Mucosa of rectum (tissue), 2 donors: ENCODE measurements around the gene SART3.
"Not testable (repeated sequence)": the region's sequence is repeated elsewhere in the genome, so short reads cannot be mapped to it uniquely, and the experiment has no call there.

Experiments
- H3K27ac ChIP-seq, 2 donors: one replicate each; pipeline ENCODE4 v1.7.0; 2013; ENCODE audit warnings: inconsistent platforms in 2 of 2, low read depth in 2 of 2, low read length in 2 of 2
- H3K27me3 ChIP-seq, 2 donors: one replicate each; pipeline ENCODE4 v1.7.0; 2013; ENCODE audit warnings: low read length in 2 of 2; ENCODE audit not compliant: control insufficient read depth in 2 of 2, insufficient read depth in 2 of 2
- H3K36me3 ChIP-seq, 2 donors: one replicate each; pipeline ENCODE4 v1.7.0; 2013; ENCODE audit warnings: low read length in 2 of 2; ENCODE audit not compliant: control insufficient read depth in 2 of 2, insufficient read depth in 2 of 2
- H3K4me1 ChIP-seq, 2 donors: one replicate each; pipeline ENCODE4 v1.7.0; 2013; ENCODE audit warnings: low read length in 2 of 2, mild to moderate bottlenecking in 1 of 2; ENCODE audit not compliant: control insufficient read depth in 2 of 2, insufficient read depth in 2 of 2
- H3K4me3 ChIP-seq, 2 donors: one replicate each; pipeline ENCODE4 v1.7.0; 2013; ENCODE audit warnings: low read length in 2 of 2
- H3K9ac ChIP-seq, 2 donors: one replicate each; pipeline ENCODE4 v1.7.0; 2013; ENCODE audit warnings: low read length in 2 of 2, low read depth in 1 of 2, mild to moderate bottlenecking in 1 of 2
- H3K9me3 ChIP-seq, 2 donors: one replicate each; pipeline ENCODE4 v1.7.0; 2013; ENCODE audit warnings: low read length in 2 of 2; ENCODE audit not compliant: control insufficient read depth in 2 of 2
- donor health status: healthy.
- donor health status: Normal muscosa, but diverticular disease.

Gene SART3

GRCh38 chr12:108562348-108563135 is 1.6 kb upstream of the SART3 start, which contains the start of gene ISCU:
ISCU (plus strand) TSS chr12:108562596; CDS start chr12:108562623, 27 bp downstream.
- Histone ChIP-seq H3K4me1 (peaks cover 27 to 41% of the 10 kb centered on the region in 2 donors), H3K9ac (peak within 1 kb of the TSS; percentile 92 to 97), H3K36me3 (peaks cover 31 to 33% of the 10 kb centered on the region in 2 donors), H3K27me3 (no peaks in the 10 kb centered on the region), H3K9me3 (no peaks in the 10 kb centered on the region), H3K27ac (peak within 1 kb of the TSS; percentile 88), H3K4me3 (peak within 1 kb of the TSS; percentile 98 to 99)

- Histone ChIP-seq H3K27me3 (no peaks in the 10 kb centered on the region), H3K36me3 (peaks cover 25 to 29% of the 10 kb centered on the region in 2 donors), H3K9ac (peak overlapping the region; percentile 91 to 97), H3K4me1 (peaks cover 27 to 39% of the 10 kb centered on the region in 2 donors), H3K27ac (peak overlapping the region; percentile 83 to 85), H3K9me3 (no peaks in the 10 kb centered on the region), H3K4me3 (peak overlapping the region; percentile 98 to 99)
Observed at GRCh38 chr12:108561852-108562347, 927 bp upstream of the SART3 start.

- peaks cover 22 to 31% of the 10 kb centered on the region in 2 donors for H3K4me1 ChIP-seq
- peaks cover 13 to 20% of the 10 kb centered on the region in 2 donors for H3K36me3 ChIP-seq
- peak overlapping the region; percentile 91 to 97 for H3K9ac ChIP-seq
- peak overlapping the region; percentile 98 to 99 for H3K4me3 ChIP-seq
- no peaks in the 10 kb centered on the region for H3K27me3 ChIP-seq
- H3K27ac ChIP-seq: peak overlapping the region; percentile 83 to 85
- H3K9me3 ChIP-seq: no peaks in the 10 kb centered on the region
Observed at GRCh38 chr12:108560321-108560721, 652 bp downstream of the SART3 start.

- Histone ChIP-seq H3K27ac (no peak overlapping the region), H3K9ac (peak overlapping the region; percentile 91 to 97)
Observed at GRCh38 chr12:108559748-108560147, 1.2 kb downstream of the SART3 start.

GRCh38 chr12:108559007-108559655 is 1.8 kb downstream of the SART3 start:
- Histone ChIP-seq H3K36me3 (peaks cover 2 to 8% of the 10 kb centered on the region in 2 donors), H3K4me3 (peak overlapping the region; percentile 98 to 99), H3K9me3 (no peaks in the 10 kb centered on the region), H3K27ac (no peak overlapping the region), H3K4me1 (peaks cover 22 to 31% of the 10 kb centered on the region in 2 donors), H3K9ac (no peak overlapping the region), H3K27me3 (no peaks in the 10 kb centered on the region)

More at GRCh38 chr12:108559748-108560147, 1.2 kb downstream of the SART3 start:
- Histone ChIP-seq H3K9me3 (no peaks in the 10 kb centered on the region), H3K36me3 (peaks cover 8 to 14% of the 10 kb centered on the region in 2 donors), H3K4me1 (peaks cover 22 to 31% of the 10 kb centered on the region in 2 donors), H3K27me3 (no peaks in the 10 kb centered on the region), H3K4me3 (peak overlapping the region; percentile 98 to 99)

- H3K9ac ChIP-seq, H3K27me3 ChIP-seq, H3K27ac ChIP-seq, H3K4me3 ChIP-seq, H3K36me3 ChIP-seq, H3K9me3 ChIP-seq: not testable (repeated sequence)
- peaks cover 16 to 18% of the 10 kb centered on the region in 2 donors for H3K4me1 ChIP-seq
Observed at GRCh38 chr12:108555383-108555782, 5.6 kb downstream of the SART3 start.

GRCh38 chr12:108553799-108554198 is 7.2 kb downstream of the SART3 start:
- Histone ChIP-seq H3K9ac (no peak overlapping the region), H3K27ac (no peak overlapping the region), H3K4me1 (peaks cover 3% of the 10 kb centered on the region in 2 donors), H3K36me3 (peaks cover 2 to 10% of the 10 kb centered on the region in 2 donors), H3K9me3 (no peaks in the 10 kb centered on the region), H3K4me3 (no peak overlapping the region), H3K27me3 (no peaks in the 10 kb centered on the region)

GRCh38 chr12:108551535-108551934 is 9.4 kb downstream of the SART3 start:
- peaks cover 9 to 23% of the 10 kb centered on the region in 2 donors for H3K36me3 ChIP-seq
- no peak overlapping the region for H3K27ac ChIP-seq
- H3K4me1 ChIP-seq: no peaks in the 10 kb centered on the region
- no peaks in the 10 kb centered on the region for H3K27me3 ChIP-seq
- H3K9me3 ChIP-seq: no peaks in the 10 kb centered on the region
- no peak overlapping the region for H3K4me3 ChIP-seq
- no peak overlapping the region for H3K9ac ChIP-seq

- Histone ChIP-seq H3K9ac (no peak overlapping the region), H3K4me3 (no peak overlapping the region), H3K27ac (no peak overlapping the region), H3K36me3 (peaks cover 24 to 33% of the 10 kb centered on the region in 2 donors), H3K9me3 (no peaks in the 10 kb centered on the region), H3K27me3 (no peaks in the 10 kb centered on the region), H3K4me1 (no peaks in the 10 kb centered on the region)
Observed at GRCh38 chr12:108548954-108549521, 11.9 kb downstream of the SART3 start.

- H3K9me3 ChIP-seq: no peaks in the 10 kb centered on the region
- H3K4me1 ChIP-seq: no peaks in the 10 kb centered on the region
- H3K9ac ChIP-seq: no peak overlapping the region
- H3K36me3 ChIP-seq: peaks cover 37 to 43% of the 10 kb centered on the region in 2 donors
- H3K27me3 ChIP-seq: no peaks in the 10 kb centered on the region
- H3K4me3 ChIP-seq: no peak overlapping the region
- H3K27ac ChIP-seq: no peak overlapping the region
Observed at GRCh38 chr12:108547686-108548085, 13.3 kb downstream of the SART3 start.
